H1 (cell line): ENCODE measurements around the gene FAM234A. TPM values are rescaled to one million over a fixed set of nuclear protein-coding genes. Genes with fewer than 3 reads are reported as not detected.

Experiments
- CTCF ChIA-PET: fragments of 300-600 bp; sonication (Branson Sonifier 250); formaldehyde crosslinking; loops from one replicate; lab custom pipeline; 2021; ENCODE audit not compliant: partially characterized antibody; lab: Charles Lee
- POLR2A ChIA-PET: fragments of 300-600 bp; sonication (Branson Sonifier 250); formaldehyde crosslinking; loops from one replicate; lab custom pipeline; 2021; ENCODE audit warnings: inconsistent platforms; ENCODE audit not compliant: partially characterized antibody; lab: Charles Lee
- DNase-seq, 2 experiments: peaks; one replicate each; pipeline versions ENCODE4 v3.0.0 to v3.0.0-alpha.2; 2010 to 2022; ENCODE audit warnings: low spot score in 2 of 2, low read depth in 1 of 2, mixed read lengths in 1 of 2
- FAIRE-seq: peaks from 2 replicates; lab custom pipeline; 2011; peaks lifted over from hg19 to GRCh38; lab: Jason Lieb, UNC
- H2AFZ ChIP-seq: 2 replicates; pipeline ENCODE4 v1.8.1; 2012; ENCODE audit warnings: low read length, inconsistent platforms
- H2AK5ac ChIP-seq: 2 replicates; pipeline ENCODE4 v1.6.1; 2013; ENCODE audit warnings: low read depth, low read length
- H2BK120ac ChIP-seq: replicated peaks from 2 replicates; pipeline ENCODE3; 2013; ENCODE audit warnings: low read depth, low read length, inconsistent platforms
- H2BK12ac ChIP-seq: 2 replicates; pipeline ENCODE4 v1.6.1; 2013; ENCODE audit warnings: low read depth, low read length
- H2BK15ac ChIP-seq: 2 replicates; pipeline ENCODE4 v1.6.1; 2013; ENCODE audit warnings: low read length
- H2BK20ac ChIP-seq: 2 replicates; pipeline ENCODE4 v1.6.1; 2013; ENCODE audit warnings: low read length
- H2BK5ac ChIP-seq: 2 replicates; pipeline ENCODE4 v1.6.1; 2013; ENCODE audit warnings: low read depth, low read length
- H3K14ac ChIP-seq: 2 replicates; pipeline ENCODE4 v1.6.1; 2013; ENCODE audit warnings: inconsistent platforms; ENCODE audit not compliant: insufficient read length
- H3K18ac ChIP-seq: 2 replicates; pipeline ENCODE4 v1.6.1; 2013; ENCODE audit warnings: low read length; ENCODE audit errors: extremely low read depth
- H3K23ac ChIP-seq: 2 replicates; pipeline ENCODE4 v1.6.1; 2013; ENCODE audit warnings: inconsistent platforms; ENCODE audit not compliant: insufficient read length
- H3K23me2 ChIP-seq: 2 replicates; pipeline ENCODE4 v1.6.1; 2013; ENCODE audit warnings: low read depth, low read length
- H3K27ac ChIP-seq: 2 replicates; pipeline ENCODE4 v1.6.1; 2011; ENCODE audit warnings: low read depth, low read length, inconsistent platforms
- H3K27me3 ChIP-seq, 4 experiments: replicated peaks in 1 of 4; 1 replicate in 1 of 4; 2 replicates in 3 of 4; pipeline versions ENCODE4 v1.6.1 to v1.8.1; 2011 to 2013; ENCODE audit warnings: low read length in 3 of 4, mild to moderate bottlenecking in 3 of 4, inconsistent platforms in 2 of 4, mixed read lengths in 2 of 4, moderate library complexity in 1 of 4; ENCODE audit not compliant: control insufficient read depth in 3 of 4, insufficient read depth in 3 of 4; ENCODE audit errors: extremely low read depth in 1 of 4
- H3K36me3 ChIP-seq, 4 experiments: 2 replicates each; pipeline versions ENCODE4 v1.6.1 to v1.8.1; 2011 to 2013; ENCODE audit warnings: mild to moderate bottlenecking in 4 of 4, low read length in 3 of 4, moderate library complexity in 2 of 4, control low read depth in 1 of 4, inconsistent platforms in 1 of 4; ENCODE audit not compliant: insufficient read depth in 4 of 4, control insufficient read depth in 2 of 4
- H3K4ac ChIP-seq: replicated peaks from 2 replicates; pipeline ENCODE3; 2013; ENCODE audit warnings: low read length, low read depth, mixed read lengths, inconsistent platforms; ENCODE audit not compliant: insufficient read length
- H3K4me1 ChIP-seq, 4 experiments: replicated peaks in 1 of 4; 1 replicate in 1 of 4; 2 replicates in 3 of 4; pipeline versions ENCODE4 v1.6.1 to v1.8.1; 2011 to 2013; ENCODE audit warnings: low read length in 3 of 4, inconsistent platforms in 2 of 4, mixed read lengths in 1 of 4; ENCODE audit not compliant: insufficient read depth in 4 of 4, control insufficient read depth in 3 of 4
- H3K4me2 ChIP-seq, 2 experiments: 2 replicates each; pipeline versions ENCODE4 v1.6.1 to v1.8.1; 2011 to 2013; ENCODE audit warnings: low read depth in 2 of 2, low read length in 2 of 2, control low read depth in 1 of 2, inconsistent platforms in 1 of 2, mild to moderate bottlenecking in 1 of 2; ENCODE audit not compliant: insufficient read depth in 1 of 2
- H3K4me3 ChIP-seq, 4 experiments: fragments of 200-600, 300-600 bp in 1 of 4; sonication (generic), shearing (Covaris generic), sonication (Bioruptor Twin) in 1 of 4; 2 replicates each; pipeline versions ENCODE4 v1.5.1 to v1.8.1; 2011 to 2016; ENCODE audit warnings: low read length in 4 of 4, low read depth in 3 of 4, control low read depth in 2 of 4, inconsistent platforms in 2 of 4, mild to moderate bottlenecking in 2 of 4, mixed read lengths in 1 of 4, moderate library complexity in 1 of 4; ENCODE audit not compliant: insufficient read depth in 2 of 4; ENCODE audit errors: extremely low read depth in 1 of 4
- H3K56ac ChIP-seq: replicated peaks from 2 replicates; pipeline ENCODE3; 2013; ENCODE audit warnings: low read depth, mild to moderate bottlenecking, mixed read lengths, low read length, inconsistent platforms; ENCODE audit not compliant: insufficient read length
- H3K79me1 ChIP-seq: 2 replicates; pipeline ENCODE4 v1.6.1; 2013; ENCODE audit warnings: low read depth, low read length, control low read depth
- H3K79me2 ChIP-seq, 2 experiments: 2 replicates each; pipeline versions ENCODE4 v1.6.1 to v1.8.1; 2012 to 2013; ENCODE audit warnings: low read length in 2 of 2, mild to moderate bottlenecking in 2 of 2, inconsistent platforms in 1 of 2; ENCODE audit not compliant: insufficient read depth in 2 of 2, control insufficient read depth in 1 of 2
- H3K9ac ChIP-seq, 4 experiments: replicated peaks in 1 of 4; 1 replicate in 1 of 4; 2 replicates in 3 of 4; pipeline versions ENCODE4 v1.6.1 to v1.8.1; 2011 to 2013; ENCODE audit warnings: low read depth in 3 of 4, low read length in 3 of 4, control low read depth in 2 of 4, mild to moderate bottlenecking in 2 of 4, moderate library complexity in 2 of 4, inconsistent platforms in 1 of 4; ENCODE audit errors: extremely low read depth in 1 of 4
- H3K9me3 ChIP-seq, 2 experiments: 2 replicates each; pipeline versions ENCODE4 v1.6.1 to v1.8.1; 2012 to 2013; ENCODE audit warnings: mild to moderate bottlenecking in 2 of 2, moderate library complexity in 2 of 2, control low read depth in 1 of 2, inconsistent platforms in 1 of 2, low read depth in 1 of 2, low read length in 1 of 2, mixed read lengths in 1 of 2; ENCODE audit not compliant: insufficient read depth in 2 of 2
- H4K20me1 ChIP-seq, 2 experiments: replicated peaks in 1 of 2; 2 replicates each; pipeline versions ENCODE3 to v1.8.1; 2011 to 2013; ENCODE audit warnings: inconsistent platforms in 2 of 2, low read length in 2 of 2, mild to moderate bottlenecking in 1 of 2; ENCODE audit not compliant: insufficient read depth in 2 of 2, control insufficient read depth in 1 of 2
- H4K5ac ChIP-seq: 2 replicates; pipeline ENCODE4 v1.6.1; 2013; ENCODE audit warnings: low read length, low read depth, mixed read lengths, inconsistent platforms; ENCODE audit not compliant: insufficient read length
- H4K8ac ChIP-seq: 2 replicates; pipeline ENCODE4 v1.8.0; 2013; ENCODE audit warnings: mild to moderate bottlenecking, moderate library complexity, low read length, inconsistent platforms; ENCODE audit not compliant: insufficient read depth; ENCODE audit errors: extremely low read depth
- H4K91ac ChIP-seq: replicated peaks from 2 replicates; pipeline ENCODE3; 2013; ENCODE audit warnings: low read length, mixed read lengths, inconsistent platforms; ENCODE audit not compliant: insufficient read length
- ATF3 ChIP-seq: IDR thresholded peaks from 2 replicates; pipeline ENCODE4 v1.6.1; 2011; ENCODE audit warnings: low read depth, mild to moderate bottlenecking, low read length; ENCODE audit not compliant: insufficient read depth
- BACH1 ChIP-seq: IDR thresholded peaks from 2 replicates; pipeline ENCODE4 v1.6.1; 2012; ENCODE audit warnings: low read length, improper control_type of control experiment
- E2F6 ChIP-seq: IDR thresholded peaks from 2 replicates; pipeline ENCODE4 v1.6.1; 2012; ENCODE audit warnings: inconsistent platforms
- EGR1 ChIP-seq: IDR thresholded peaks from 2 replicates; pipeline ENCODE4 v1.6.1; 2011; ENCODE audit warnings: low read depth, low read length, borderline replicate concordance
- GABPA ChIP-seq: IDR thresholded peaks from 2 replicates; pipeline ENCODE4 v1.6.1; 2011; ENCODE audit warnings: mild to moderate bottlenecking, low read length, moderate library complexity, borderline replicate concordance; ENCODE audit not compliant: insufficient read depth
- KDM4A ChIP-seq: IDR thresholded peaks from one replicate; pipeline ENCODE4 v1.7.1; 2012; ENCODE audit warnings: low read depth, mild to moderate bottlenecking, moderate library complexity, low read length, inconsistent platforms; ENCODE audit not compliant: severe bottlenecking
- KDM5A ChIP-seq: fragments of 200-600 bp; IDR thresholded peaks from 2 replicates; pipeline ENCODE4 v1.7.1; 2012; ENCODE audit warnings: mild to moderate bottlenecking, low read length, inconsistent platforms, mixed read lengths
- MAFK ChIP-seq: IDR thresholded peaks from 2 replicates; pipeline ENCODE4 v1.6.1; 2012; ENCODE audit warnings: low read depth, mild to moderate bottlenecking, improper control_type of control experiment, low read length
- POLR2A ChIP-seq, 2 experiments: IDR thresholded peaks; 1 replicate in 1 of 2; 2 replicates in 1 of 2; pipeline ENCODE4 v1.6.1; 2011; ENCODE audit warnings: low read depth in 2 of 2, low read length in 2 of 2, mild to moderate bottlenecking in 2 of 2; ENCODE audit errors: control extremely low read depth in 1 of 2
- POLR2AphosphoS5 ChIP-seq: IDR thresholded peaks from 2 replicates; pipeline ENCODE4 v1.6.1; 2011; ENCODE audit warnings: low read depth, low read length
- POU5F1 ChIP-seq: IDR thresholded peaks from 2 replicates; pipeline ENCODE4 v1.6.1; 2011; ENCODE audit warnings: low read depth, mild to moderate bottlenecking, low read length, moderate library complexity
- RXRA ChIP-seq: IDR thresholded peaks from 2 replicates; pipeline ENCODE4 v1.6.1; 2011; ENCODE audit warnings: low read depth, mild to moderate bottlenecking, low read length, moderate library complexity; ENCODE audit not compliant: insufficient read depth
- SIRT6 ChIP-seq: IDR thresholded peaks from one replicate; pipeline ENCODE4 v1.7.1; 2012; ENCODE audit warnings: low read length, inconsistent platforms
- WGBS, 2 experiments: shearing (Covaris generic) in 1 of 2; methylation state at CpG; one replicate each; pipeline versions ENCODE4 v1.1.6 to v1.1.7; 2013 to 2015; ENCODE audit warnings: low lambda C conversion rate in 2 of 2, mixed read lengths in 2 of 2, inconsistent platforms in 1 of 2, low coverage in 1 of 2, missing lambda C conversion rate in 1 of 2; ENCODE audit not compliant: insufficient replicate concordance in 2 of 2, insufficient coverage in 1 of 2, insufficient read length in 1 of 2; ENCODE audit errors: extremely low coverage in 1 of 2, missing lambda C conversion rate in 1 of 2; 5-methylcytosine and 5-hydroxymethylcytosine counted together
- polyA plus RNA-seq, 7 experiments: library from polyadenylated mRNA; depleted of rRNA in 3 of 7; stranded (reverse) in 5 of 7; unstranded in 2 of 7; fragments of >200 nt in 5 of 7; fragments of 200-250 nt in 2 of 7; gene quantifications; 1 replicate in 5 of 7; 2 replicates in 1 of 7; 4 replicates in 1 of 7; pipeline versions ENCODE4 v1.2.1 to v1.2.3, GENCODE V29; 2011 to 2013; ENCODE audit warnings: missing spikeins in 2 of 7, mixed read lengths in 2 of 7
- total RNA-seq: library from RNA; stranded (reverse); fragmentation: NEBNext Ultra II Directional; extraction: Animal tissue kit (Norgen Biotek cat#: 25700); gene quantifications from 2 replicates; pipeline ENCODE4 v1.2.1, GENCODE V29; 2021

Gene FAM234A
- total and polyA plus RNA-seq, 2 of the 8 experiments (the other 6 are each of a cell fraction or from before 2014, with no cell fraction given) = 80.6 to 104 TPM

GRCh38 chr16:192686-193085 lies 41.9 kb upstream of the FAM234A start:
- WGBS, 2 experiments = 97% methylated on average over 11 of the region's 11 CpGs; no CpG with 5 or more reads in 1 of the 2 experiments
- no peak overlapping the region; the same call in 1 of the 2 replicates for H4K8ac ChIP-seq
- H2AFZ ChIP-seq = no peak overlapping the region
- FAIRE-seq (no peak), DNase-seq (no peak)
- H3K9ac ChIP-seq = no peak overlapping the region
- H3K23me2 ChIP-seq = no peaks in the 10 kb centered on the region
- no peak overlapping the region for H4K5ac ChIP-seq
- no peak overlapping the region for H3K4me2 ChIP-seq
- ChIA-PET POLR2A (interaction anchor here (0.6 to 34.3 kb wide), 4 partner anchors 9 to 1261 kb away, joined by 3 to 348 read pairs (median 5); partner anchors contain the start of gene LUC7L), CTCF (interaction anchor here (0.6 to 1.6 kb wide), 6 partner anchors 11 to 140 kb away, joined by 3 to 6 read pairs (median 4); no protein-coding TSS in a partner anchor)
- no peaks in the 10 kb centered on the region for H3K27me3 ChIP-seq
- H3K4ac ChIP-seq = no peak overlapping the region
- H3K79me2 ChIP-seq = no peaks in the 10 kb centered on the region; a peak in 1 of 4 replicates
- H3K27ac ChIP-seq = no peak overlapping the region
- no peak overlapping the region for H3K23ac ChIP-seq
- TF ChIP-seq BACH1 = no peak
- no peak for TF ChIP-seq POLR2A (IDR thresholded peaks at IDR 0.05; ENCODE audit: control extremely low read depth in 1 of 2, low read depth in 2 of 2, low read length in 2 of 2)
- TF ChIP-seq MAFK = no peak
- no peak for TF ChIP-seq KDM4A
- no peak for TF ChIP-seq POLR2AphosphoS5
- TF ChIP-seq RXRA = no peak
- no peak for TF ChIP-seq SIRT6
- TF ChIP-seq KDM5A = no peak
- TF ChIP-seq EGR1 = no peak
- no peak for TF ChIP-seq POU5F1
- no peak for TF ChIP-seq ATF3
- TF ChIP-seq E2F6 = no peak
- TF ChIP-seq GABPA = no peak
- no peak overlapping the region for H3K4me3 ChIP-seq
- no peaks in the 10 kb centered on the region for H3K9me3 ChIP-seq
- no peaks in the 10 kb centered on the region for H3K4me1 ChIP-seq
- no peak overlapping the region for H2BK12ac ChIP-seq
- no peak overlapping the region for H2BK5ac ChIP-seq
- H3K18ac ChIP-seq = no peak overlapping the region
- no peak overlapping the region for H2BK15ac ChIP-seq
- no peak overlapping the region for H3K56ac ChIP-seq
- H3K36me3 ChIP-seq = peaks cover 39 to 93% (median 68%) of the 10 kb centered on the region in 4 experiments; a peak in 7 of 8 replicates
- no peak overlapping the region for H2BK20ac ChIP-seq
- no peak overlapping the region for H2AK5ac ChIP-seq
- H3K79me1 ChIP-seq = peaks cover 3% of the 10 kb centered on the region; the same call in 1 of the 2 replicates
- H3K14ac ChIP-seq = no peak overlapping the region
- no peak overlapping the region for H2BK120ac ChIP-seq
- H4K91ac ChIP-seq = no peak overlapping the region
- peaks cover 2 to 19% of the 10 kb centered on the region in 2 experiments for H4K20me1 ChIP-seq
